ENCODE measurements around the gene SPAG6. TPM values are rescaled to one million over a fixed set of nuclear protein-coding genes. Genes with fewer than 3 reads are reported as not detected.

The SPAG6 gene
- total RNA-seq, 4 donors from 2014 or later: 0.29 to 3.9 (median 0.49) TPM; not detected in 1

Small RNAs within 50 kb of the gene (small RNA-seq; reads per million reads assigned to genes)
- gene AL158211.3: not detected

Other genes starting within 250 kb of the SPAG6 start
- gene EBLN1, start 127.5 kb upstream of the SPAG6 start, total RNA-seq: under 1 TPM in 1 of 4 donors, not detected in 3; 0.21 TPM
- gene COMMD3, start 29.1 kb upstream of the SPAG6 start, total RNA-seq: 10 to 100 TPM in 3 of 4 donors, 1 to 10 TPM in 1; 7.4 to 39.5 (median 25.8) TPM
- gene BMI1, start 24.4 kb upstream of the SPAG6 start, total RNA-seq: 10 to 100 TPM; 50.2 to 85.7 (median 64.7) TPM

All from uterus (tissue), 4 donors.